K562 (cell line): Measurements from ENCODE around the gene DNAJB2. TPM values are rescaled to one million over a fixed set of nuclear protein-coding genes. Genes with fewer than 3 reads are reported as not detected.

Experiments
- ELF2 ChIP-seq: fragments of 250-450 bp; sonication (Bioruptor Pico); IDR thresholded peaks from 2 replicates; pipeline ENCODE4 v1.5.0; 2021; ENCODE audit warnings: mild to moderate bottlenecking
- EZH2 ChIP-seq: IDR thresholded peaks from 2 replicates; pipeline ENCODE4 v1.6.1; 2012; ENCODE audit warnings: low read depth, mild to moderate bottlenecking, inconsistent platforms, low read length, borderline replicate concordance
- MCM3 ChIP-seq: fragments of 450-650 bp; IDR thresholded peaks from 2 replicates; pipeline ENCODE4 v1.6.1; 2016
- NFIX ChIP-seq: fragments of 250-450 bp; sonication (Bioruptor Pico); IDR thresholded peaks from 2 replicates; pipeline ENCODE4 v1.4.0; 2020; ENCODE audit warnings: low read depth, mild to moderate bottlenecking, moderate library complexity
- ZBTB8A ChIP-seq: fragments of 450-650 bp; IDR thresholded peaks from 2 replicates; pipeline ENCODE4 v1.6.1; 2018; ENCODE audit warnings: mild to moderate bottlenecking, moderate library complexity; ENCODE audit not compliant: partially characterized antibody
- polyA plus RNA-seq, 8 experiments: library from polyadenylated mRNA; depleted of rRNA in 4 of 8; stranded (reverse) in 5 of 8; unstranded in 3 of 8; fragments of >200 nt; fragmentation: Nextera tagmentation in 2 of 8; fragmentation: Illumina TruSeq in 1 of 8; extraction: Ambion mirVana in 2 of 8; extraction: Trizol in 1 of 8; gene quantifications; 2 replicates each; pipeline versions ENCODE4 v1.2.1 to v1.2.3, GENCODE V29; 2011 to 2014; ENCODE audit warnings: inconsistent platforms in 1 of 8, missing spikeins in 1 of 8
- total RNA-seq, 7 experiments: library from RNA; depleted of rRNA in 6 of 7; stranded (reverse); fragments of >200 nt in 6 of 7; fragmentation: Illumina TruSeq in 2 of 7; extraction: Trizol in 2 of 7; gene quantifications; 2 replicates each; pipeline versions ENCODE4 v1.2.1 to v1.2.3, GENCODE V29; 2011 to 2021; ENCODE audit warnings: low replicate concordance in 1 of 7
- TF ChIP-seq, protein P1 (sequence below): fragments of 450-650 bp; IDR thresholded peaks from 2 replicates; pipeline ENCODE4 v1.6.1; 2016; ENCODE audit warnings: mild to moderate bottlenecking, moderate library complexity
- TF ChIP-seq, protein P2 (sequence below): fragments of 250-450 bp; sonication (Bioruptor Pico); IDR thresholded peaks from 2 replicates; pipeline ENCODE4 v1.4.0; 2020; ENCODE audit warnings: mild to moderate bottlenecking, moderate library complexity
- TF ChIP-seq, protein P3 (sequence below): IDR thresholded peaks from 2 replicates; pipeline ENCODE4 v1.6.1; 2014; ENCODE audit warnings: antibody characterized with exemption

The DNAJB2 gene
- total and polyA plus RNA-seq, 9 of the 15 experiments (the other 6 are each of a cell fraction or from before 2014, with no cell fraction given): 0.08 to 3.0 (median 2.2) TPM; not detected in 1

DNA sequence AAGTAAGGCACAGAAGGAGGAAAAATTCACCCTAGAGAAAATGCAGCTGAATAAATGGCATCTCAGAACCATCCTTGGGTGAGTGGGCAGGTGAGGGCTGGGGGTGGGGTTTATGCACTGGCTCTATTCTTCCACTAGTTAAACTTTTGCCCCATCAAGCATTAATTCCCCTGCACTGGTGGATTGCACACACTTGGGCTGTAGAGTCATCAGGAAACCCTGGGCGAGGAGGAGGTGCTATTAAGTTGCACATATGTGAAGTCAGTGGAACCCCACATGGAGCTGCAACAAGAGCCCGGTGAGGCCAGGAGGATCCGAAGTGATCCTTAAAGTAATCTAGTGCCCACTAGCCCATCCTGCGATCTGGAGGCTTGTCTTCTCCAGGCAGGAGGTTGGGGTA, 6.8 kb upstream of the DNAJB2 start (continued):
- TF ChIP-seq, protein P1, sequence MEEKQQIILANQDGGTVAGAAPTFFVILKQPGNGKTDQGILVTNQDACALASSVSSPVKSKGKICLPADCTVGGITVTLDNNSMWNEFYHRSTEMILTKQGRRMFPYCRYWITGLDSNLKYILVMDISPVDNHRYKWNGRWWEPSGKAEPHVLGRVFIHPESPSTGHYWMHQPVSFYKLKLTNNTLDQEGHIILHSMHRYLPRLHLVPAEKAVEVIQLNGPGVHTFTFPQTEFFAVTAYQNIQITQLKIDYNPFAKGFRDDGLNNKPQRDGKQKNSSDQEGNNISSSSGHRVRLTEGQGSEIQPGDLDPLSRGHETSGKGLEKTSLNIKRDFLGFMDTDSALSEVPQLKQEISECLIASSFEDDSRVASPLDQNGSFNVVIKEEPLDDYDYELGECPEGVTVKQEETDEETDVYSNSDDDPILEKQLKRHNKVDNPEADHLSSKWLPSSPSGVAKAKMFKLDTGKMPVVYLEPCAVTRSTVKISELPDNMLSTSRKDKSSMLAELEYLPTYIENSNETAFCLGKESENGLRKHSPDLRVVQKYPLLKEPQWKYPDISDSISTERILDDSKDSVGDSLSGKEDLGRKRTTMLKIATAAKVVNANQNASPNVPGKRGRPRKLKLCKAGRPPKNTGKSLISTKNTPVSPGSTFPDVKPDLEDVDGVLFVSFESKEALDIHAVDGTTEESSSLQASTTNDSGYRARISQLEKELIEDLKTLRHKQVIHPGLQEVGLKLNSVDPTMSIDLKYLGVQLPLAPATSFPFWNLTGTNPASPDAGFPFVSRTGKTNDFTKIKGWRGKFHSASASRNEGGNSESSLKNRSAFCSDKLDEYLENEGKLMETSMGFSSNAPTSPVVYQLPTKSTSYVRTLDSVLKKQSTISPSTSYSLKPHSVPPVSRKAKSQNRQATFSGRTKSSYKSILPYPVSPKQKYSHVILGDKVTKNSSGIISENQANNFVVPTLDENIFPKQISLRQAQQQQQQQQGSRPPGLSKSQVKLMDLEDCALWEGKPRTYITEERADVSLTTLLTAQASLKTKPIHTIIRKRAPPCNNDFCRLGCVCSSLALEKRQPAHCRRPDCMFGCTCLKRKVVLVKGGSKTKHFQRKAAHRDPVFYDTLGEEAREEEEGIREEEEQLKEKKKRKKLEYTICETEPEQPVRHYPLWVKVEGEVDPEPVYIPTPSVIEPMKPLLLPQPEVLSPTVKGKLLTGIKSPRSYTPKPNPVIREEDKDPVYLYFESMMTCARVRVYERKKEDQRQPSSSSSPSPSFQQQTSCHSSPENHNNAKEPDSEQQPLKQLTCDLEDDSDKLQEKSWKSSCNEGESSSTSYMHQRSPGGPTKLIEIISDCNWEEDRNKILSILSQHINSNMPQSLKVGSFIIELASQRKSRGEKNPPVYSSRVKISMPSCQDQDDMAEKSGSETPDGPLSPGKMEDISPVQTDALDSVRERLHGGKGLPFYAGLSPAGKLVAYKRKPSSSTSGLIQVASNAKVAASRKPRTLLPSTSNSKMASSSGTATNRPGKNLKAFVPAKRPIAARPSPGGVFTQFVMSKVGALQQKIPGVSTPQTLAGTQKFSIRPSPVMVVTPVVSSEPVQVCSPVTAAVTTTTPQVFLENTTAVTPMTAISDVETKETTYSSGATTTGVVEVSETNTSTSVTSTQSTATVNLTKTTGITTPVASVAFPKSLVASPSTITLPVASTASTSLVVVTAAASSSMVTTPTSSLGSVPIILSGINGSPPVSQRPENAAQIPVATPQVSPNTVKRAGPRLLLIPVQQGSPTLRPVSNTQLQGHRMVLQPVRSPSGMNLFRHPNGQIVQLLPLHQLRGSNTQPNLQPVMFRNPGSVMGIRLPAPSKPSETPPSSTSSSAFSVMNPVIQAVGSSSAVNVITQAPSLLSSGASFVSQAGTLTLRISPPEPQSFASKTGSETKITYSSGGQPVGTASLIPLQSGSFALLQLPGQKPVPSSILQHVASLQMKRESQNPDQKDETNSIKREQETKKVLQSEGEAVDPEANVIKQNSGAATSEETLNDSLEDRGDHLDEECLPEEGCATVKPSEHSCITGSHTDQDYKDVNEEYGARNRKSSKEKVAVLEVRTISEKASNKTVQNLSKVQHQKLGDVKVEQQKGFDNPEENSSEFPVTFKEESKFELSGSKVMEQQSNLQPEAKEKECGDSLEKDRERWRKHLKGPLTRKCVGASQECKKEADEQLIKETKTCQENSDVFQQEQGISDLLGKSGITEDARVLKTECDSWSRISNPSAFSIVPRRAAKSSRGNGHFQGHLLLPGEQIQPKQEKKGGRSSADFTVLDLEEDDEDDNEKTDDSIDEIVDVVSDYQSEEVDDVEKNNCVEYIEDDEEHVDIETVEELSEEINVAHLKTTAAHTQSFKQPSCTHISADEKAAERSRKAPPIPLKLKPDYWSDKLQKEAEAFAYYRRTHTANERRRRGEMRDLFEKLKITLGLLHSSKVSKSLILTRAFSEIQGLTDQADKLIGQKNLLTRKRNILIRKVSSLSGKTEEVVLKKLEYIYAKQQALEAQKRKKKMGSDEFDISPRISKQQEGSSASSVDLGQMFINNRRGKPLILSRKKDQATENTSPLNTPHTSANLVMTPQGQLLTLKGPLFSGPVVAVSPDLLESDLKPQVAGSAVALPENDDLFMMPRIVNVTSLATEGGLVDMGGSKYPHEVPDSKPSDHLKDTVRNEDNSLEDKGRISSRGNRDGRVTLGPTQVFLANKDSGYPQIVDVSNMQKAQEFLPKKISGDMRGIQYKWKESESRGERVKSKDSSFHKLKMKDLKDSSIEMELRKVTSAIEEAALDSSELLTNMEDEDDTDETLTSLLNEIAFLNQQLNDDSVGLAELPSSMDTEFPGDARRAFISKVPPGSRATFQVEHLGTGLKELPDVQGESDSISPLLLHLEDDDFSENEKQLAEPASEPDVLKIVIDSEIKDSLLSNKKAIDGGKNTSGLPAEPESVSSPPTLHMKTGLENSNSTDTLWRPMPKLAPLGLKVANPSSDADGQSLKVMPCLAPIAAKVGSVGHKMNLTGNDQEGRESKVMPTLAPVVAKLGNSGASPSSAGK: no peak
- TF ChIP-seq ZBTB8A (no peak), ELF2 (CRISPR knock-in tag) (no peak), EZH2 (no peak), NFIX (no peak), MCM3 (no peak)
- TF ChIP-seq, protein P2, sequence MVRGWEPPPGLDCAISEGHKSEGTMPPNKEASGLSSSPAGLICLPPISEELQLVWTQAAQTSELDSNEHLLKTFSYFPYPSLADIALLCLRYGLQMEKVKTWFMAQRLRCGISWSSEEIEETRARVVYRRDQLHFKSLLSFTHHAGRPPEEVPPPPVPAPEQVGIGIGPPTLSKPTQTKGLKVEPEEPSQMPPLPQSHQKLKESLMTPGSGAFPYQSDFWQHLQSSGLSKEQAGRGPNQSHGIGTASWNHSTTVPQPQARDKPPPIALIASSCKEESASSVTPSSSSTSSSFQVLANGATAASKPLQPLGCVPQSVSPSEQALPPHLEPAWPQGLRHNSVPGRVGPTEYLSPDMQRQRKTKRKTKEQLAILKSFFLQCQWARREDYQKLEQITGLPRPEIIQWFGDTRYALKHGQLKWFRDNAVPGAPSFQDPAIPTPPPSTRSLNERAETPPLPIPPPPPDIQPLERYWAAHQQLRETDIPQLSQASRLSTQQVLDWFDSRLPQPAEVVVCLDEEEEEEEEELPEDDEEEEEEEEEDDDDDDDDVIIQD (CRISPR knock-in tag): no peak
- TF ChIP-seq, protein P3, sequence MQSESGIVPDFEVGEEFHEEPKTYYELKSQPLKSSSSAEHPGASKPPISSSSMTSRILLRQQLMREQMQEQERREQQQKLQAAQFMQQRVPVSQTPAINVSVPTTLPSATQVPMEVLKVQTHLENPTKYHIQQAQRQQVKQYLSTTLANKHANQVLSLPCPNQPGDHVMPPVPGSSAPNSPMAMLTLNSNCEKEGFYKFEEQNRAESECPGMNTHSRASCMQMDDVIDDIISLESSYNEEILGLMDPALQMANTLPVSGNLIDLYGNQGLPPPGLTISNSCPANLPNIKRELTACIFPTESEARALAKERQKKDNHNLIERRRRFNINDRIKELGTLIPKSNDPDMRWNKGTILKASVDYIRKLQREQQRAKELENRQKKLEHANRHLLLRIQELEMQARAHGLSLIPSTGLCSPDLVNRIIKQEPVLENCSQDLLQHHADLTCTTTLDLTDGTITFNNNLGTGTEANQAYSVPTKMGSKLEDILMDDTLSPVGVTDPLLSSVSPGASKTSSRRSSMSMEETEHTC: no peak
- TF ChIP-seq, all 486 proteins: peak for 0
